RWPE1 (cell line): ENCODE results near the gene AK2.
"Not testable (repeated sequence)": the region's sequence is repeated elsewhere in the genome, so short reads cannot be mapped to it uniquely, and the experiment has no call there.

ENCODE experiments used
- CTCF ChIA-PET: fragments of 350-600 bp; sonication (Branson Sonifier 250); formaldehyde crosslinking; extraction: SDS; loops from one replicate; lab custom pipeline; 2021; lab: Yijun Ruan, JAX
- POLR2A ChIA-PET: fragments of 400-600 bp; formaldehyde crosslinking; extraction: SDS; loops from one replicate; lab custom pipeline; 2020; ENCODE audit warnings: antibody characterized with exemption; ENCODE audit not compliant: low non-redundant PET; lab: Yijun Ruan, JAX
- DNase-seq: peaks from one replicate; pipeline ENCODE4 v3.0.0; 2012; ENCODE audit warnings: low spot score
- H3K27ac ChIP-seq: fragments of 450-650 bp; 2 replicates; pipeline ENCODE4 v1.5.1; 2017
- TF ChIP-seq, protein P1 (sequence below): fragments of 450-650 bp; conservative IDR thresholded peaks from 2 replicates; pipeline ENCODE4 v1.5.1; 2017; ENCODE audit warnings: low read depth, mild to moderate bottlenecking

Gene AK2

DNA sequence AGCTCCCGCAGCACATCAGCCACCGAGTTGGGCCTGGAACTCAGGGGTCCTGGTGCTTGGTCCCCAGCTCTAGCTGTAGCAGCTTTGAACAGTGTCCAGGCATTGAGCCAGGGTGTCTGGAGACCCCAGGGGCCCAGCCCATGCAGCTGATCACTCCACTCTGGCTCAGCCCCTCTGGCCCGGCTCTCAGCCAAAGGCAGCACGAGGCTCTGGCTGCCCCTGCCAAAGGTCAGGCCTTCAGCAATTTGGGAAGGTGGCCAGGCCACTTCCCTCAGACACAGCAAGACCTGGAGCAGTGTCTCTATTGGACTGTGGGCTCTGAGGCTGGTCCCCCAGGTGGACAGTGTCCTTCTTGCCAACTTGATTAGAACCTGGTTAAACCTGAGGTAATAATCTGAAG, 37.7 kb downstream of the AK2 start:
- POLR2A ChIA-PET: no interaction called here
- no peak for DNase-seq
- TF ChIP-seq, protein P1, sequence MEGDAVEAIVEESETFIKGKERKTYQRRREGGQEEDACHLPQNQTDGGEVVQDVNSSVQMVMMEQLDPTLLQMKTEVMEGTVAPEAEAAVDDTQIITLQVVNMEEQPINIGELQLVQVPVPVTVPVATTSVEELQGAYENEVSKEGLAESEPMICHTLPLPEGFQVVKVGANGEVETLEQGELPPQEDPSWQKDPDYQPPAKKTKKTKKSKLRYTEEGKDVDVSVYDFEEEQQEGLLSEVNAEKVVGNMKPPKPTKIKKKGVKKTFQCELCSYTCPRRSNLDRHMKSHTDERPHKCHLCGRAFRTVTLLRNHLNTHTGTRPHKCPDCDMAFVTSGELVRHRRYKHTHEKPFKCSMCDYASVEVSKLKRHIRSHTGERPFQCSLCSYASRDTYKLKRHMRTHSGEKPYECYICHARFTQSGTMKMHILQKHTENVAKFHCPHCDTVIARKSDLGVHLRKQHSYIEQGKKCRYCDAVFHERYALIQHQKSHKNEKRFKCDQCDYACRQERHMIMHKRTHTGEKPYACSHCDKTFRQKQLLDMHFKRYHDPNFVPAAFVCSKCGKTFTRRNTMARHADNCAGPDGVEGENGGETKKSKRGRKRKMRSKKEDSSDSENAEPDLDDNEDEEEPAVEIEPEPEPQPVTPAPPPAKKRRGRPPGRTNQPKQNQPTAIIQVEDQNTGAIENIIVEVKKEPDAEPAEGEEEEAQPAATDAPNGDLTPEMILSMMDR: no peak
- peak overlapping the region; percentile 72 for H3K27ac ChIP-seq
- CTCF ChIA-PET: interaction anchor here (0.6 kb wide), 1 partner anchor 87 kb away, joined by 3 read pairs; no protein-coding TSS in a partner anchor

DNA sequence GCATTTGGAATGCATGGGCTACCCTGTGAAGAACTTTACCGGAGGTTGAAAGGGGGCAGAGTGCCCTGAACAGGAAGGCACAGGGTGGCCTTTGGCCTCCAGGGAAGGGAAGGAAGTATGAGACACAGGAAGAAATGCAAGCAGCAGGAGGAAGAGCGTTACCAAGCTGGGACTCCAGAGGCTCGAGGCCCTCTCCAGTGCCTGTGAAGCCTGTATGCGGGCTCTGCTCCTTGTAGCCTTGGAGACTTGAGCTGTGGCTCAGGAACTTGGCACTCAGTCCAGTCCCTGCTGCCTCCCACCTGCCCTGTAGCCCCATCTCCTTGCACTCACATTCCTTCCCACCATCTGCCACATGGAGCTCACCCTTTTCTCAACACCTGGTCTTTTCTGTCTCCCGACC, 38.6 kb downstream of the AK2 start:
- POLR2A ChIA-PET: no interaction called here
- TF ChIP-seq, protein P1: no peak
- H3K27ac ChIP-seq: peak overlapping the region; percentile 72
- CTCF ChIA-PET: interaction anchor here (0.6 to 0.8 kb wide), 3 partner anchors 9 to 598 kb away, joined by 3 to 8 read pairs (median 5); no protein-coding TSS in a partner anchor
- no peak for DNase-seq

DNA sequence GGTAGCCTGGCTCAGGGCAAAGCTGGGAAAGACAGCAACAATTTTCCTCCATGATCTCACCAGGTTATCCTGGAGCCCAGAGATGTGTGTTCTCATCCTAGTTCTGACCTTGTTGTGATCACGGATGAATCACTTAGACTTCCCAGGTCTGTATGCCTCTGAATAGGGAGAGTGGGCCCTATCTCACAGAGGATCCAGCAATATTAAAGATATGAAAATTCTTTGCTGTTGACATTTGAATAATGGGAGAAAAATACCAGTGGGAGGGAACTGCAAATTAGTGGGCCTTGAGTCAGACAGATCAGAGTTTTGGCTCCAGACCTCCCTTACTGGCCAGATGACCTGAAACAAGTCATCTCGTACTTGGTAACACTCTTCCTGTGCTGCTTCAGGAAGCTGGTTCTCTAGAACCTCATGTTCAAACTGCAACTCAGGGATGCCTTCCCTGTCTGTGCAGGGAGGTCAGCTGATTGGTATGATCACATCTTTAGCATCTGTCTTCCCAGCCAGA, 39.2 kb downstream of the AK2 start:
- peak overlapping the region; percentile 72 for H3K27ac ChIP-seq
- DNase-seq: no peak
- TF ChIP-seq, protein P1: no peak
- ChIA-PET POLR2A (no interaction called here), CTCF (no interaction called here)

DNA sequence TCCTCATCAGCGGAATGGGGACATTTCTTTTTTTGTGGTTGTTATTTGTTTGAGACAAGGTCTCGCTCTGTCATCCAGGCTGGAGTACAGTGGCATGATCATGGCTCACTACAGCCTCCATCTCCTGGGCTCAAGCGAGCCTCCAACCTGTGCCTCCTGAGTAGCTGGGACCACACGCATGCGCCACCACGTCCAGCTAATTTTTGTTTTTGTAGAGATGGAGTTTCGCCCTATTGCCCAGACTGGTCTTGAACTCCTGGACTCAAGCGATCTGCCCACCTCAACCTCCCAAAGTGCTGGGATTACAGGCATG, 43.4 kb downstream of the AK2 start:
- CTCF ChIA-PET: interaction anchor here (1.2 to 2.9 kb wide), 3 partner anchors 8 to 60 kb away, joined by 4 to 7 read pairs (median 4); no protein-coding TSS in a partner anchor
- DNase-seq, POLR2A ChIA-PET: not testable (repeated sequence)
- peak overlapping the region; percentile 98 for H3K27ac ChIP-seq

DNA sequence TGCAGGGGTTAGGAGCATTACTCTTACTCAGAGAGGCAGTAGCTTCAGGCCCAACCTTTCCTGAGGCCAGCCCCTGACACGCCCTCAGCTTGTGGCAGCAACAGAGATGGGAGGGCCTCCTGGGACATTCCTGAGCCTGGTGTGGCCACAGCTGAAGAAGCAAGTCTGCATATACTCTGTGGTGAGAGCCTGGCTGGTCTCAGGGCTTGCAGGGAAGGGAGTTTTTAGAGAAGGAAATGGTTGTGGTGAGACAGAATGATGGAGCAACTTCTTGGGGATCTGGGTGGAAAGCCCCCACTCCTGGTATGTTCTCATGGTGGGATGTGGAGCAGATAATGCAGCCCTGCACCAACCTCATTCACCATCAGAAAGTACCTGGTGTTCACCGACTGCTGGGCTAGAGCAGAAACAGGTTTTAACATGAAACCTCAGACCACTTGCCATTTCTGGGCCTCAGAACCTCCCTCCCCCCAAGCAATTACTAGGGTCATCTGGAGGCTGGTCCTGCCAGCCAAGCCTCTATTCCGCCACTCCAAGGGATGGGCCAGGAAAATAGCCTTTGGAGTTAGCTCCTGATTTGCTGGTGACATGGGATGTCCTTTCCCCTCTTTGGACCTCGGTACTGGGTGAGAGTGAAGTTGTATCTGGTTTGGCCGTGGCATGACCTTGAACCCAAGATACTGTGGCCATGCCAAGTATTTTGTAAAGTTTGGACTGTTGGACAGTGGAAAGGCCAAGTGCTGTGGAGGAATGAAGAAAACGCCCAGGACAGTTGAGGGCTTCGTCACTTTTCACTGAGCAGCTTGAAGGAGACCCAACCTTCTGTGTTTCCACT, 44.0 kb downstream of the AK2 start:
- CTCF ChIA-PET: interaction anchor here (0.6 to 2.9 kb wide), 7 partner anchors 9 to 102 kb away, joined by 3 to 7 read pairs (median 4); no protein-coding TSS in a partner anchor
- DNase-seq: peak; percentile 94
- POLR2A ChIA-PET: interaction anchor here (0.9 to 1.1 kb wide), 2 partner anchors 14 to 29 kb away, joined by 3 to 6 read pairs; partner anchors contain the start of gene RNF19B
- H3K27ac ChIP-seq: peak overlapping the region; percentile 98
- TF ChIP-seq, protein P1: no peak

DNA sequence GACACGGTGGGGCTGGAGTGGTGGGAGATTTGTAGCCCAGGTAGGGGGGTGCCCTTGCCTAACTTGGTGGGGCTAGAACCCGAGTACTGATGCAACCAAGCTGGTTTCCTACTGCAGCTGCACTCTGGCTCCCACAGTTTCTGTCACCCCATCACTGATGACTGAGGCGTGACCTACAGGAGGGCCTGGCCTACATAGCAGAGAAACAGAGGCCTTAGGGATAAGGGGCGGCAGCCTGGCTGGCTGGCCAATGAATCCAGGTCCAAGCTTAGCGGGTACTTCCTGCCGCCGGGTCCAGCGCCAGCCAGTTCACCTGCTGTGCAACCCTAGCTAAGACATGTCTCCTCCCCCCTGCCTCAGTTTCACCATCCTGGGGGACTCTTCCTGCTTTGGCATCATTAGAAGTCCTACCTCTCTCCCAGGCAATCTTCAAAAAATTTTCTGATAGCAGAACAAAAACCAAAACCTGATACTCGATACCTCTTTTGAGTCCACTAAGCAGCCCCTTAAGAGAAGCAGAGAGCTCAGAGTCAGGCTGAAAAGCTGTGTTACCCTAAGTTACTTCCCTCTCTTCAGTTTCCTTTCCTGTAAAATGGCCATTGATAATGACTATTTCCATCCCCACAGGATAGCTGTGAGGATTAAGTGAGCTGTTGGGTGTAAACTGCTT, 44.7 kb downstream of the AK2 start:
- CTCF ChIA-PET: interaction anchor here (0.6 to 2.9 kb wide), 7 partner anchors 10 to 101 kb away, joined by 3 to 7 read pairs (median 4); no protein-coding TSS in a partner anchor
- POLR2A ChIA-PET: interaction anchor here (0.9 to 1.1 kb wide), 2 partner anchors 15 to 28 kb away, joined by 3 to 6 read pairs; partner anchors contain the start of gene RNF19B
- H3K27ac ChIP-seq: peak overlapping the region; percentile 98
- no peak for DNase-seq
- TF ChIP-seq, protein P1: no peak
